K562 (cell line): Measurements from ENCODE around the gene HDHD5. TPM values are rescaled to one million over a fixed set of nuclear protein-coding genes. Genes with fewer than 3 reads are reported as not detected.

ENCODE experiments used
- ATAC-seq: fragments of 200-7000 bp; cut with Tn5 transposase; 3 replicates; pipeline ENCODE4 v1.9.1; 2020; ENCODE audit warnings: moderate library complexity
- BruUV-seq: library from RNA; stranded (reverse); fragments of 400-500 nt; replicated peaks from 2 replicates; lab custom pipeline; 2021; lab: Mats Ljungman, UMichigan
- CTCF ChIA-PET: fragments of 300-600 bp; formaldehyde crosslinking; extraction: SDS; loops from one replicate; lab custom pipeline; 2021; ENCODE audit warnings: low intra/inter-chr PET ratio; lab: Yijun Ruan, JAX
- POLR2A ChIA-PET: fragments of 300-600, 350-650 bp; sonication (Branson Sonifier 250); formaldehyde crosslinking; extraction: SDS; loops from one replicate; lab custom pipeline; 2021; ENCODE audit warnings: antibody characterized with exemption, inconsistent platforms; lab: Yijun Ruan, JAX
- DNase-seq, 4 experiments: peaks; one replicate each; pipeline versions ENCODE4 v3.0.0 to v3.0.0-alpha.2; 2011 to 2018; ENCODE audit warnings: low spot score in 3 of 4, mixed read lengths in 3 of 4; ENCODE audit errors: extremely low read depth in 1 of 4
- FAIRE-seq: peaks from 2 replicates; lab custom pipeline; 2011; peaks lifted over from hg19 to GRCh38; lab: Jason Lieb, UNC
- H2AFZ ChIP-seq: 2 replicates; pipeline ENCODE4 v1.6.0; 2011; ENCODE audit warnings: low read depth, low read length, control low read depth, inconsistent platforms
- H3K27ac ChIP-seq: fragments of 200-600 bp; 3 replicates; pipeline ENCODE4 v1.8.0; 2011; ENCODE audit warnings: low read depth, mild to moderate bottlenecking, control low read depth, inconsistent platforms, low read length, moderate library complexity, mixed read lengths; ENCODE audit errors: extremely low read depth
- H3K27me3 ChIP-seq, 2 experiments: fragments of 300-600 bp in 1 of 2; 2 replicates in 1 of 2; 3 replicates in 1 of 2; pipeline versions ENCODE4 v1.6.0 to v1.8.0; 2011; ENCODE audit warnings: inconsistent platforms in 2 of 2, low read length in 2 of 2, mild to moderate bottlenecking in 1 of 2, mixed read lengths in 1 of 2, moderate library complexity in 1 of 2; ENCODE audit not compliant: control insufficient read depth in 2 of 2, insufficient read depth in 2 of 2
- H3K36me3 ChIP-seq: fragments of 300-600 bp; 3 replicates; pipeline ENCODE4 v1.8.0; 2011; ENCODE audit warnings: mild to moderate bottlenecking, low read length, inconsistent platforms; ENCODE audit not compliant: control insufficient read depth, insufficient read depth
- H3K4me1 ChIP-seq, 2 experiments: fragments of 200-600 bp in 1 of 2; replicated peaks in 1 of 2; 2 replicates in 1 of 2; 3 replicates in 1 of 2; pipeline versions ENCODE4 v1.5.1 to v1.8.0; 2011; ENCODE audit warnings: inconsistent platforms in 2 of 2, low read length in 2 of 2, mild to moderate bottlenecking in 1 of 2, mixed read lengths in 1 of 2, moderate library complexity in 1 of 2; ENCODE audit not compliant: control insufficient read depth in 2 of 2, insufficient read depth in 2 of 2
- H3K4me2 ChIP-seq: 2 replicates; pipeline ENCODE4 v1.6.1; 2011; ENCODE audit warnings: low read length, control low read depth, inconsistent platforms, mixed read lengths; ENCODE audit not compliant: insufficient read depth
- H3K4me3 ChIP-seq: fragments of 200-600 bp; sonication (generic), shearing (Covaris generic); 2 replicates; pipeline ENCODE4 v1.5.1; 2016; ENCODE audit warnings: control low read depth, inconsistent platforms
- H3K79me2 ChIP-seq: fragments of 200-600 bp; 3 replicates; pipeline ENCODE4 v1.8.0; 2011; ENCODE audit warnings: low read length, inconsistent platforms; ENCODE audit not compliant: control insufficient read depth, insufficient read depth
- H3K9ac ChIP-seq, 2 experiments: 2 replicates each; pipeline versions ENCODE4 v1.6.0 to v1.6.1; 2011; ENCODE audit warnings: low read depth in 2 of 2, low read length in 2 of 2, control low read depth in 1 of 2, inconsistent platforms in 1 of 2, mild to moderate bottlenecking in 1 of 2, mixed read lengths in 1 of 2; ENCODE audit not compliant: insufficient read depth in 1 of 2
- H3K9me1 ChIP-seq: one replicate; pipeline ENCODE4 v1.6.0; 2011; ENCODE audit warnings: inconsistent platforms, mild to moderate bottlenecking, low read length, moderate library complexity; ENCODE audit not compliant: control insufficient read depth, insufficient read depth
- H3K9me3 ChIP-seq: replicated peaks from 2 replicates; pipeline ENCODE4 v1.5.1; 2011; ENCODE audit warnings: low read depth, low read length, inconsistent platforms; ENCODE audit not compliant: control insufficient read depth, insufficient read depth
- H4K20me1 ChIP-seq: replicated peaks from 2 replicates; pipeline ENCODE4 v1.6.1; 2011; ENCODE audit warnings: low read length, inconsistent platforms, mixed read lengths; ENCODE audit not compliant: control insufficient read depth, insufficient read depth
- BDP1 ChIP-seq: IDR thresholded peaks from 3 replicates; pipeline ENCODE4 v1.6.1; 2011; ENCODE audit not compliant: insufficient read length, insufficient read depth
- ELF1 ChIP-seq: fragments of 200-800 bp; sonication (Bioruptor generic); IDR thresholded peaks from 2 replicates; pipeline ENCODE4 v1.6.1; 2016; ENCODE audit warnings: missing genetic modification characterization, missing compliant biosample characterization
- FOXJ2 ChIP-seq: fragments of 200-800 bp; sonication (Bioruptor generic); IDR thresholded peaks from 2 replicates; pipeline ENCODE4 v1.6.1; 2016; ENCODE audit warnings: missing genetic modification characterization, missing compliant biosample characterization
- HOMEZ ChIP-seq: fragments of 250-450 bp; sonication (Bioruptor Pico); IDR thresholded peaks from 2 replicates; pipeline ENCODE4 v1.4.0; 2020; ENCODE audit warnings: mild to moderate bottlenecking, moderate library complexity
- MCM3 ChIP-seq: fragments of 450-650 bp; IDR thresholded peaks from 2 replicates; pipeline ENCODE4 v1.6.1; 2016
- MCM5 ChIP-seq: fragments of 450-650 bp; IDR thresholded peaks from 2 replicates; pipeline ENCODE4 v1.6.1; 2016; ENCODE audit warnings: low read depth
- NELFE ChIP-seq: IDR thresholded peaks from 2 replicates; pipeline ENCODE4 v1.6.1; 2011; ENCODE audit warnings: mild to moderate bottlenecking; ENCODE audit not compliant: insufficient read depth, insufficient read length
- RNF2 ChIP-seq: sonication (generic); IDR thresholded peaks from 2 replicates; pipeline ENCODE4 v1.6.1; 2016
- SAFB2 ChIP-seq: fragments of 200-400 bp; formaldehyde crosslinking; IDR thresholded peaks from 2 replicates; pipeline ENCODE4 v1.6.1; 2018; ENCODE audit warnings: borderline replicate concordance, low read length, low read depth, moderate library complexity; ENCODE audit not compliant: severe bottlenecking
- TCF7 ChIP-seq: sonication (generic); IDR thresholded peaks from 2 replicates; pipeline ENCODE4 v1.6.1; 2016; ENCODE audit warnings: antibody characterized with exemption, borderline replicate concordance
- TCF7L2 ChIP-seq: fragments of 150-350 bp; IDR thresholded peaks from 2 replicates; pipeline ENCODE4 v1.6.1; 2016; ENCODE audit warnings: low read depth, mild to moderate bottlenecking, low read length, moderate library complexity
- ZBTB12 ChIP-seq: fragments of 250-450 bp; sonication (Bioruptor Pico); IDR thresholded peaks from 2 replicates; pipeline ENCODE4 v1.4.0; 2020
- WGBS: fragments of 100-300 bp; shearing (Covaris generic); methylation state at CpG from one replicate; pipeline ENCODE4 v1.1.6; 2016; ENCODE audit warnings: low coverage, mixed read lengths; ENCODE audit not compliant: insufficient coverage; ENCODE audit errors: missing lambda C conversion rate; 5-methylcytosine and 5-hydroxymethylcytosine counted together
- in situ Hi-C: fragments of 300-500 bp; cut with MboI; formaldehyde crosslinking; loops from 4 replicates; pipeline ENCODE4 v1.15.0; 2018; ENCODE audit warnings: inconsistent platforms, mixed read lengths
- intact Hi-C: fragments of 100-400 bp; cut with micrococcal nuclease; formaldehyde crosslinking; loops from 2 replicates; pipeline ENCODE4 v1.14.2; 2022
- polyA plus RNA-seq, 8 experiments: library from polyadenylated mRNA; depleted of rRNA in 4 of 8; stranded (reverse) in 5 of 8; unstranded in 3 of 8; fragments of >200 nt; fragmentation: Nextera tagmentation in 2 of 8; fragmentation: Illumina TruSeq in 1 of 8; extraction: Ambion mirVana in 2 of 8; extraction: Trizol in 1 of 8; gene quantifications; 2 replicates each; pipeline versions ENCODE4 v1.2.1 to v1.2.3, GENCODE V29; 2011 to 2014; ENCODE audit warnings: inconsistent platforms in 1 of 8, missing spikeins in 1 of 8
- total RNA-seq, 7 experiments: library from RNA; depleted of rRNA in 6 of 7; stranded (reverse); fragments of >200 nt in 6 of 7; fragmentation: Illumina TruSeq in 2 of 7; extraction: Trizol in 2 of 7; gene quantifications; 2 replicates each; pipeline versions ENCODE4 v1.2.1 to v1.2.3, GENCODE V29; 2011 to 2021; ENCODE audit warnings: low replicate concordance in 1 of 7

HDHD5 gene
- total and polyA plus RNA-seq, 9 of the 15 experiments (the other 6 are each of a cell fraction or from before 2014, with no cell fraction given), result 1.6 to 36.6 (median 24.2) TPM

GRCh38 chr22:17190702-17191101, 31.6 kb upstream of the HDHD5 start:
- CTCF ChIA-PET, result no interaction called here
- Histone ChIP-seq H3K4me1 (peaks cover 0 to 4% of the 10 kb centered on the region in 2 experiments; a peak in 1 of 5 replicates), H3K27me3 (peaks cover 17 to 61% of the 10 kb centered on the region in 2 experiments; a peak in 4 of 5 replicates), H3K36me3 (no peaks in the 10 kb centered on the region), H3K27ac (no peak overlapping the region), H4K20me1 (peaks cover 5% of the 10 kb centered on the region; the same call in 1 of the 2 replicates), H3K9me1 (no peaks in the 10 kb centered on the region), H3K9ac (no peak overlapping the region), H3K4me3 (no peak overlapping the region), H3K4me2 (no peak overlapping the region), H3K79me2 (no peaks in the 10 kb centered on the region), H3K9me3 (no peaks in the 10 kb centered on the region), H2AFZ (no peak overlapping the region)
- 2% methylated on average over 7 of the region's 10 CpGs for WGBS
- ATAC-seq (no peak; the same call in 2 of the 3 replicates), FAIRE-seq (no peak), DNase-seq (no peak)
- no TSS peak for BruUV-seq
- in situ Hi-C loops, result no loop called here
- no peak for TF ChIP-seq NELFE
- TF ChIP-seq TCF7L2, result no peak
- TF ChIP-seq SAFB2, result no peak
- intact Hi-C loops, result no loop called here
- POLR2A ChIA-PET, result interaction anchor here (0.6 to 1.5 kb wide), 2 partner anchors 10 to 62 kb away, joined by 3 read pairs; no protein-coding TSS in a partner anchor

- ChIA-PET CTCF (no interaction called here), POLR2A (interaction anchor here (0.8 to 1.3 kb wide), 2 partner anchors 12 to 38 kb away, joined by 3 to 4 read pairs; no protein-coding TSS in a partner anchor)
- no peak overlapping the region for H3K9ac ChIP-seq
- DNase-seq (no peak), ATAC-seq (no peak), FAIRE-seq (no peak)
- no TSS peak for BruUV-seq
- H3K9me1 ChIP-seq, result no peaks in the 10 kb centered on the region
- in situ Hi-C loops, result no loop called here
- no peak overlapping the region for H3K4me3 ChIP-seq
- intact Hi-C loops, result no loop called here
- no peak overlapping the region for H2AFZ ChIP-seq
- no peak overlapping the region for H3K4me2 ChIP-seq
- no peak overlapping the region for H3K27ac ChIP-seq
- no peaks in the 10 kb centered on the region for H3K36me3 ChIP-seq
- WGBS, result 0% methylated on average over 8 of the region's 8 CpGs
- H3K27me3 ChIP-seq, result peaks cover 28 to 34% of the 10 kb centered on the region in 2 experiments; a peak in 4 of 5 replicates
- H3K9me3 ChIP-seq, result no peaks in the 10 kb centered on the region
- no peaks in the 10 kb centered on the region for H3K79me2 ChIP-seq
- no peaks in the 10 kb centered on the region; the same call in 1 of the 2 replicates for H4K20me1 ChIP-seq
- H3K4me1 ChIP-seq, result peaks cover 0 to 6% of the 10 kb centered on the region in 2 experiments; a peak in 2 of 5 replicates
- TF ChIP-seq BDP1 (no peak), ELF1 (tag) (no peak), MCM5 (no peak), TCF7 (no peak), RNF2 (no peak), MCM3 (no peak), HOMEZ (CRISPR knock-in tag) (no peak), ZBTB12 (CRISPR knock-in tag) (no peak), FOXJ2 (no peak)
These were observed 17.6 kb upstream of the HDHD5 start for GRCh38 chr22:17176715-17177114.
